Urinary bladder (tissue), 4 donors: Measurements from ENCODE around the gene WDR90. TPM values are rescaled to one million over a fixed set of nuclear protein-coding genes. Genes with fewer than 3 reads are reported as not detected.

Experiments
- DNase-seq: peaks from one replicate; pipeline ENCODE4 v3.0.0-alpha.2; 2015; ENCODE audit errors: extremely low spot score
- H3K27ac ChIP-seq: one replicate; pipeline ENCODE4 v1.5.1; 2013; ENCODE audit warnings: low read depth, mild to moderate bottlenecking, moderate library complexity
- H3K36me3 ChIP-seq: one replicate; pipeline ENCODE4 v1.6.1; 2013; ENCODE audit warnings: mild to moderate bottlenecking, moderate library complexity; ENCODE audit not compliant: insufficient read depth
- H3K4me1 ChIP-seq: one replicate; pipeline ENCODE4 v1.6.1; 2013; ENCODE audit warnings: mild to moderate bottlenecking, moderate library complexity; ENCODE audit not compliant: insufficient read depth
- H3K4me3 ChIP-seq: one replicate; pipeline ENCODE4 v1.5.1; 2013; ENCODE audit warnings: low read depth, low read length
- WGBS: extraction: QIAGEN DNeasy Blood & Tissue Kit; methylation state at CpG from one replicate; pipeline ENCODE4 v1.1.7; 2013; 5-methylcytosine and 5-hydroxymethylcytosine counted together
- polyA plus RNA-seq: library from polyadenylated mRNA; stranded (reverse); fragments of 200-250 nt; gene quantifications from one replicate; pipeline ENCODE4 v1.2.3, GENCODE V29; 2013
- total RNA-seq: library from RNA; depleted of rRNA; stranded (reverse); fragments of >200 nt; gene quantifications from one replicate; pipeline ENCODE4 v1.2.3, GENCODE V29; 2014
- donor health status: healthy with polysubstance abuse.
- donor health status: healthy.

The WDR90 gene
- total and polyA plus RNA-seq, 2 donors: 15.8 to 21.9 TPM

- Histone ChIP-seq H3K27ac (no peak overlapping the region), H3K4me3 (peak overlapping the region; percentile 19), H3K36me3 (no peaks in the 10 kb centered on the region), H3K4me1 (no peaks in the 10 kb centered on the region)
- WGBS: 2% methylated on average over 71 of the region's 71 CpGs
- DNase-seq: no peak
Observed at GRCh38 chr16:695355-696089, 46.4 kb downstream of the WDR90 start.

- 72% methylated on average over 19 of the region's 19 CpGs for WGBS
- no peak overlapping the region for H3K4me3 ChIP-seq
- no peak for DNase-seq
Observed at GRCh38 chr16:698911-699671, 49.9 kb downstream of the WDR90 start.

GRCh38 chr16:700684-701584 is 51.8 kb downstream of the WDR90 start:
- Histone ChIP-seq H3K4me1 (peaks cover 3% of the 10 kb centered on the region), H3K36me3 (no peaks in the 10 kb centered on the region), H3K4me3 (no peak overlapping the region), H3K27ac (no peak overlapping the region)
- DNase-seq: no peak
- WGBS: 5% methylated on average over 76 of the region's 76 CpGs

More at GRCh38 chr16:698911-699671, 49.9 kb downstream of the WDR90 start:
- no peaks in the 10 kb centered on the region for H3K4me1 ChIP-seq
- no peak overlapping the region for H3K27ac ChIP-seq
- no peaks in the 10 kb centered on the region for H3K36me3 ChIP-seq

- H3K4me1 ChIP-seq: peaks cover 3% of the 10 kb centered on the region
- no peaks in the 10 kb centered on the region for H3K36me3 ChIP-seq
- H3K27ac ChIP-seq: no peak overlapping the region
- H3K4me3 ChIP-seq: no peak overlapping the region
- WGBS: 82% methylated on average over 19 of the region's 19 CpGs
- DNase-seq: no peak
Observed at GRCh38 chr16:702341-702740, 53.2 kb downstream of the WDR90 start.

- 81% methylated on average over 12 of the region's 12 CpGs for WGBS
- Histone ChIP-seq H3K4me3 (no peak overlapping the region), H3K36me3 (no peaks in the 10 kb centered on the region), H3K27ac (no peak overlapping the region), H3K4me1 (peaks cover 3% of the 10 kb centered on the region)
- no peak for DNase-seq
Observed at GRCh38 chr16:703406-703805, 54.2 kb downstream of the WDR90 start.

GRCh38 chr16:704047-704446 is 54.9 kb downstream of the WDR90 start:
- Histone ChIP-seq H3K36me3 (no peaks in the 10 kb centered on the region), H3K27ac (no peak overlapping the region), H3K4me3 (no peak overlapping the region), H3K4me1 (peaks cover 3% of the 10 kb centered on the region)
- DNase-seq: no peak
- 76% methylated on average over 7 of the region's 7 CpGs for WGBS

GRCh38 chr16:704552-705380 is 55.6 kb downstream of the WDR90 start:
- Histone ChIP-seq H3K4me3 (no peak overlapping the region), H3K4me1 (peaks cover 3% of the 10 kb centered on the region), H3K27ac (no peak overlapping the region), H3K36me3 (no peaks in the 10 kb centered on the region)
- no peak for DNase-seq
- WGBS: 12% methylated on average over 50 of the region's 50 CpGs

GRCh38 chr16:705431-706188 is 56.4 kb downstream of the WDR90 start, which contains the start of gene FBXL16:
FBXL16 (minus strand) TSS chr16:705801; CDS start chr16:697405, 8,396 bp downstream.
- H3K4me3 ChIP-seq: peak within 1 kb of the TSS; percentile 25
- DNase-seq: no peak
- no peaks in the 10 kb centered on the region for H3K36me3 ChIP-seq
- 1% methylated on average over 113 of the region's 115 CpGs for WGBS
- H3K27ac ChIP-seq: no peak within 1 kb of the TSS
- H3K4me1 ChIP-seq: peaks cover 3% of the 10 kb centered on the region

- 4% methylated on average over 49 of the region's 49 CpGs for WGBS
Observed at GRCh38 chr16:706189-707061, 57.3 kb downstream of the WDR90 start.

GRCh38 chr16:707062-707538 is 57.9 kb downstream of the WDR90 start:
- DNase-seq: no peak
- no peaks in the 10 kb centered on the region for H3K36me3 ChIP-seq
- peaks cover 3% of the 10 kb centered on the region for H3K4me1 ChIP-seq
- no peak overlapping the region for H3K4me3 ChIP-seq
- WGBS: 40% methylated on average over 14 of the region's 14 CpGs
- H3K27ac ChIP-seq: no peak overlapping the region

More at GRCh38 chr16:706189-707061, 57.3 kb downstream of the WDR90 start:
- H3K4me3 ChIP-seq: no peak overlapping the region
- no peak for DNase-seq
- H3K36me3 ChIP-seq: no peaks in the 10 kb centered on the region
- H3K4me1 ChIP-seq: peaks cover 3% of the 10 kb centered on the region
- H3K27ac ChIP-seq: no peak overlapping the region

- peaks cover 3% of the 10 kb centered on the region for H3K4me1 ChIP-seq
- H3K36me3 ChIP-seq: no peaks in the 10 kb centered on the region
- no peak for DNase-seq
- H3K4me3 ChIP-seq: no peak overlapping the region
- WGBS: 55% methylated on average over 3 of the region's 3 CpGs
- no peak overlapping the region for H3K27ac ChIP-seq
Observed at GRCh38 chr16:708019-708418, 58.9 kb downstream of the WDR90 start.
